Thyroid gland (tissue), 4 donors: ENCODE results near the gene EIF3B. TPM values are rescaled to one million over a fixed set of nuclear protein-coding genes. Genes with fewer than 3 reads are reported as not detected.

Source experiments
- DNase-seq, 2 donors: peaks; one replicate each; pipeline ENCODE4 v3.0.0-alpha.2; 2019
- H3K27ac ChIP-seq, 3 donors: fragments of 200-600 bp; sonication (generic); 1 replicate in 2 of 3; 2 replicates in 1 of 3; pipeline ENCODE4 v1.5.1; 2016 to 2019; ENCODE audit warnings: mild to moderate bottlenecking in 1 of 3, moderate library complexity in 1 of 3
- H3K27me3 ChIP-seq: fragments of 200-600 bp; sonication (generic); one replicate; pipeline ENCODE4 v1.5.1; 2019
- H3K36me3 ChIP-seq, 2 donors: fragments of 200-600 bp; sonication (generic); one replicate each; pipeline ENCODE4 v1.5.1; 2016 to 2019
- H3K4me1 ChIP-seq, 2 donors: fragments of 200-600 bp; sonication (generic); one replicate each; pipeline ENCODE4 v1.5.1; 2017 to 2019
- H3K4me3 ChIP-seq, 3 donors: fragments of 200-600 bp; sonication (generic); replicated peaks in 1 of 3; 1 replicate in 2 of 3; 2 replicates in 1 of 3; pipeline ENCODE4 v1.5.1; 2016; ENCODE audit warnings: mild to moderate bottlenecking in 1 of 3
- H3K9me3 ChIP-seq: fragments of 200-600 bp; sonication (generic); one replicate; pipeline ENCODE4 v1.5.1; 2017
- POLR2A ChIP-seq, 2 donors: fragments of 450-650 bp; IDR thresholded peaks; one replicate each; pipeline ENCODE4 v1.6.1; 2017; ENCODE audit warnings: antibody characterized with exemption in 2 of 2, mild to moderate bottlenecking in 2 of 2, moderate library complexity in 1 of 2
- WGBS, 2 donors: methylation state at CpG; one replicate each; pipeline ENCODE4 v1.1.5; 2017; 5-methylcytosine and 5-hydroxymethylcytosine counted together
- intact Hi-C: fragments of 100-400 bp; cut with DNase I; formaldehyde crosslinking; loops from one replicate; pipeline ENCODE4 v1.15.1; 2023
- small RNA-seq: library from RNA; depleted of rRNA; stranded (forward); fragments of <200 nt; gene quantifications from one replicate; pipeline ENCODE3, GENCODE V24; 2016
- total RNA-seq, 4 donors: library from RNA; depleted of rRNA; stranded (reverse); fragments of >200 nt; gene quantifications; one replicate each; pipeline ENCODE4 v1.2.3, GENCODE V29; 2016
- TF ChIP-seq, protein P1 (sequence below), 6 experiments: fragments of 200-600 bp in 3 of 6; fragments of 450-650 bp in 3 of 6; sonication (generic) in 3 of 6; IDR thresholded peaks; one replicate each; pipeline ENCODE4 v1.5.1; 2016 to 2019; ENCODE audit warnings: antibody characterized with exemption in 6 of 6, mild to moderate bottlenecking in 2 of 6, inconsistent platforms in 1 of 6, moderate library complexity in 1 of 6

EIF3B gene
- total RNA-seq, 4 donors from 2014 or later: 89.4 to 122 (median 111) TPM

DNA sequence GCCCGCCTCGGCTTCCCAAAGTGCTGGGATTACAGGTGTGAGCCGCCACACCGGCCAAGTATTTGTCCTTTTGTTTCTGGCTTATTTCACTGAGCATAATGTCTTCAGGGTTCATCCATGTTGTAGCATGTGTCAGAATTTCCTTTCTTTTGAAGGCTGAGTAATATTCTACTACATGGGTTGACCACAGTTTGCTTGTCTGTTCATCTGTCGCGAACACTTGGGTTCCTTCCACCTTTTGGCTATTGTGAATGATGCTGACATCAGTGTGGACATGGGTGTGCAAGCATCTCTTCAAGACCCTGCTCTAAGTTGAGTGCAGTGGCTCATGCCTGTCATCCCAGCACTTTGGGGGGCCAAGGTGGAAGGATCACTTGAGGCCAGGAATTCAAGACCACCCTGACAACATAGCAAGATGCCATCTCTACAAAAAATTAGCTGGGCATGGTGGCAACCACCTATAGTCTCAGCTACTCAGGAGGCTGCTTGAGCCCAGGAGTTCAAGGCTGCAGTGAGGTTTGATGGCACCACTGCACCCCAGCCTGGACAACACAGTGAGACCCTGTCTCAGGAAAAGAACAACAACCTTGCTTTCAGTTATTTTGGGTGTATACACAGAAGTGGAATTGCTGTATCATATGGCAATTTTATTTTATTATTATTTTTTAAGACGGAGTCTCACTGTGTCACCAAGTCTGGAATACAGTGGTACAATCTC, 65.7 kb downstream of the EIF3B start:
- no peak for DNase-seq
- Histone ChIP-seq H3K4me1 (no peaks in the 10 kb centered on the region), H3K27ac (no peak overlapping the region), H3K27me3 (no peaks in the 10 kb centered on the region), H3K9me3 (no peaks in the 10 kb centered on the region), H3K36me3 (no peaks in the 10 kb centered on the region), H3K4me3 (no peak overlapping the region)
- TF ChIP-seq, protein P1, sequence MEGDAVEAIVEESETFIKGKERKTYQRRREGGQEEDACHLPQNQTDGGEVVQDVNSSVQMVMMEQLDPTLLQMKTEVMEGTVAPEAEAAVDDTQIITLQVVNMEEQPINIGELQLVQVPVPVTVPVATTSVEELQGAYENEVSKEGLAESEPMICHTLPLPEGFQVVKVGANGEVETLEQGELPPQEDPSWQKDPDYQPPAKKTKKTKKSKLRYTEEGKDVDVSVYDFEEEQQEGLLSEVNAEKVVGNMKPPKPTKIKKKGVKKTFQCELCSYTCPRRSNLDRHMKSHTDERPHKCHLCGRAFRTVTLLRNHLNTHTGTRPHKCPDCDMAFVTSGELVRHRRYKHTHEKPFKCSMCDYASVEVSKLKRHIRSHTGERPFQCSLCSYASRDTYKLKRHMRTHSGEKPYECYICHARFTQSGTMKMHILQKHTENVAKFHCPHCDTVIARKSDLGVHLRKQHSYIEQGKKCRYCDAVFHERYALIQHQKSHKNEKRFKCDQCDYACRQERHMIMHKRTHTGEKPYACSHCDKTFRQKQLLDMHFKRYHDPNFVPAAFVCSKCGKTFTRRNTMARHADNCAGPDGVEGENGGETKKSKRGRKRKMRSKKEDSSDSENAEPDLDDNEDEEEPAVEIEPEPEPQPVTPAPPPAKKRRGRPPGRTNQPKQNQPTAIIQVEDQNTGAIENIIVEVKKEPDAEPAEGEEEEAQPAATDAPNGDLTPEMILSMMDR (IDR thresholded peaks at IDR 0.05): no peak
- no peak for TF ChIP-seq POLR2A (IDR thresholded peaks at IDR 0.05)
- intact Hi-C loops: no loop called here
- 94 to 96% methylated on average over 7 of the region's 7 CpGs for WGBS, 2 donors

DNA sequence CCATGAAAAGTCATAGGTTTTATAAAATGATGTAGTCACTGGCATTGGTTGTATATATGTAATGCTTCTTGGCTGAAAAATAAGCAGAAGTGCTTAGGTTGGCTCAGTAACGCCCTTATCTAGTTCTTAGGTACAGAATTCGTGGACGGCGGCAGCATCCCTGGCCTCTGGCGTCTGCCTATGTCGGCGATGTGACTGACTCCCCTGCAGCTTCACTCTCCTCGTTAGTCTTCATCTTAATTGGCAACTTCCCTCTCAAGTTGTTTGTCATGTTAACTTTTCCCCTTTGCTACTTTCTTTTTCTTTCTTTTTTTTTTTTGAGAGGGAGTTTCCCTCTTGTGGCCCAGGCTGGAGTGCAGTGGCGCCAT, 67.3 kb downstream of the EIF3B start:
- TF ChIP-seq POLR2A (IDR thresholded peaks at IDR 0.05): no peak
- TF ChIP-seq, protein P1 (IDR thresholded peaks at IDR 0.05): no peak
- H3K36me3 ChIP-seq: no peaks in the 10 kb centered on the region
- 88 to 95% methylated on average over 9 of the region's 9 CpGs for WGBS, 2 donors
- no peaks in the 10 kb centered on the region for H3K4me1 ChIP-seq
- intact Hi-C loops: no loop called here
- no peaks in the 10 kb centered on the region for H3K9me3 ChIP-seq
- no peak overlapping the region for H3K4me3 ChIP-seq
- no peak overlapping the region for H3K27ac ChIP-seq
- DNase-seq: no peak
- no peaks in the 10 kb centered on the region for H3K27me3 ChIP-seq

DNA sequence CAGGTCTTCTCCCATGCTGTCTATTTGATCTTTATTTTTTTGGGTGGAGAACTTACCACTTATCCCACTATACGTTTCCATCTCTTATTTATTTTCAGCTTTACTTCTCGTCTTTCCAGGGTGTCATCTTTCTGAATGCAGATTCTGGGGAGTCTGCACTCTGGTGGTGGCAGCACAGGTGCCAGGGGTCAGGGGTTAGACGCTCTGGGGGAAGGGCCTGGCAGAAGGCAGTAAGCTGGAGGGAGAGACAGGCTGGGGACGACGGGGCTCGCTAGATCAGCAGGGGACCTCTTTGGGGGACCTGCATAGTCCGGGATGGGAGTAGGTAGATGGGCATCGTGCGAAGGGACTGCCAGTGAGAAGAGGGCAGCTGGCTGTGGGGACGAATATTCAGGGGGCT, 71.1 kb downstream of the EIF3B start:
- intact Hi-C loops: no loop called here
- Histone ChIP-seq H3K27ac (no peak overlapping the region), H3K36me3 (no peaks in the 10 kb centered on the region), H3K4me1 (no peaks in the 10 kb centered on the region), H3K4me3 (no peak overlapping the region), H3K9me3 (no peaks in the 10 kb centered on the region), H3K27me3 (no peaks in the 10 kb centered on the region)
- 84 to 87% methylated on average over 10 of the region's 10 CpGs for WGBS, 2 donors
- no peak for TF ChIP-seq POLR2A (IDR thresholded peaks at IDR 0.05)
- TF ChIP-seq, protein P1 (IDR thresholded peaks at IDR 0.05): no peak
- no peak for DNase-seq

Small RNA genes within 50 kb of the gene (small RNA-seq; reads per million reads assigned to genes)
- not detected for gene AC004840.2

Other genes with a start within 250 kb of the EIF3B start
- gene MAD1L1, start 121.9 kb upstream of the EIF3B start, total RNA-seq: 10 to 100 TPM; 27.4 to 38.6 (median 33.9) TPM
- 10 to 100 TPM; 14.7 to 23.8 (median 18.2) TPM for gene MRM2, start 112.6 kb upstream of the EIF3B start, total RNA-seq
- gene NUDT1, start 112.6 kb upstream of the EIF3B start, total RNA-seq: 10 to 100 TPM in 1 of 4 donors, 1 to 10 TPM in 3; 7.0 to 11.9 (median 9.8) TPM
- gene SNX8, start 40.4 kb upstream of the EIF3B start, total RNA-seq: 10 to 100 TPM; 12.0 to 40.5 (median 23.4) TPM
- 10 to 100 TPM; 15.3 to 24.2 (median 19.2) TPM for gene CHST12, start 48.8 kb downstream of the EIF3B start, total RNA-seq
- gene GRIFIN, start 121.6 kb downstream of the EIF3B start, total RNA-seq: not detected
- gene LFNG, start 164.9 kb downstream of the EIF3B start, total RNA-seq: 1 to 10 TPM; 3.8 to 6.1 (median 4.8) TPM
- 10 to 100 TPM; 37.2 to 51.8 (median 45.6) TPM for gene BRAT1, start 200.7 kb downstream of the EIF3B start, total RNA-seq
- gene IQCE, start 204.2 kb downstream of the EIF3B start, total RNA-seq: 10 to 100 TPM; 16.0 to 40.2 (median 37.2) TPM